GM23338 (cell line): Measurements from ENCODE around the gene NUMB. TPM values are rescaled to one million over a fixed set of nuclear protein-coding genes. Genes with fewer than 3 reads are reported as not detected.

Experiments used
- ATAC-seq: fragments of 200-7000 bp; cut with Tn5 transposase; 3 replicates; pipeline ENCODE4 v1.9.1; 2020
- DNase-seq: peaks from one replicate; pipeline ENCODE4 v3.0.0-alpha.2; 2015; ENCODE audit warnings: low spot score
- H2AFZ ChIP-seq: fragments of 200-600 bp; sonication (generic); 2 replicates; pipeline ENCODE4 v1.8.0; 2016; ENCODE audit warnings: antibody characterized with exemption, mild to moderate bottlenecking, moderate library complexity
- H3F3A ChIP-seq: fragments of 200-600 bp; sonication (generic); replicated peaks from 2 replicates; pipeline ENCODE4 v1.8.0; 2017; ENCODE audit warnings: antibody characterized with exemption, mixed run types, low read depth
- H3K27ac ChIP-seq: fragments of 200-600 bp; sonication (generic); 2 replicates; pipeline ENCODE4 v1.6.1; 2016; ENCODE audit warnings: low read depth
- H3K27me3 ChIP-seq: fragments of 200-600 bp; sonication (generic); 2 replicates; pipeline ENCODE4 v1.8.0; 2016; ENCODE audit warnings: mild to moderate bottlenecking, mixed run types, moderate library complexity; ENCODE audit not compliant: insufficient read depth
- H3K36me3 ChIP-seq: fragments of 200-600 bp; sonication (generic); 2 replicates; pipeline ENCODE4 v1.8.0; 2016; ENCODE audit warnings: mild to moderate bottlenecking; ENCODE audit not compliant: insufficient read depth
- H3K4me1 ChIP-seq: fragments of 200-600 bp; sonication (generic); 2 replicates; pipeline ENCODE4 v1.8.0; 2016; ENCODE audit warnings: mild to moderate bottlenecking, moderate library complexity; ENCODE audit not compliant: insufficient read depth
- H3K4me2 ChIP-seq: fragments of 200-600 bp; sonication (generic); 2 replicates; pipeline ENCODE4 v1.7.1; 2017; ENCODE audit warnings: mixed run types
- H3K4me3 ChIP-seq: fragments of 200-600 bp; sonication (generic); 2 replicates; pipeline ENCODE4 v1.6.1; 2016; ENCODE audit warnings: mixed run types
- H3K79me2 ChIP-seq: fragments of 200-600 bp; sonication (generic); replicated peaks from 2 replicates; pipeline ENCODE4 v1.8.0; 2017; ENCODE audit warnings: mild to moderate bottlenecking; ENCODE audit not compliant: insufficient read depth
- H3K9me2 ChIP-seq: fragments of 200-600 bp; sonication (generic); 2 replicates; pipeline ENCODE4 v1.8.0; 2017; ENCODE audit not compliant: insufficient read depth
- H4K20me1 ChIP-seq: fragments of 200-600 bp; sonication (generic); replicated peaks from 2 replicates; pipeline ENCODE4 v1.8.0; 2017; ENCODE audit warnings: mild to moderate bottlenecking; ENCODE audit not compliant: insufficient read depth
- H3K27ac Mint-ChIP-seq: 2 replicates; pipeline ENCODE4 v1.8.0; 2020; ENCODE audit warnings: inconsistent platforms, mild to moderate bottlenecking, moderate library complexity, mixed read lengths
- H3K27me3 Mint-ChIP-seq: 3 replicates; pipeline ENCODE4 v1.8.0; 2022; ENCODE audit warnings: low read depth, mild to moderate bottlenecking, moderate library complexity, mixed read lengths, inconsistent platforms; ENCODE audit not compliant: insufficient read depth, poor library complexity
- H3K36me3 Mint-ChIP-seq: 3 replicates; pipeline ENCODE4 v1.8.0; 2021; ENCODE audit warnings: low read depth, mild to moderate bottlenecking, inconsistent platforms, moderate library complexity, mixed read lengths
- H3K4me1 Mint-ChIP-seq: 3 replicates; pipeline ENCODE4 v1.8.0; 2020; ENCODE audit warnings: mild to moderate bottlenecking, inconsistent platforms, mixed read lengths
- H3K4me3 Mint-ChIP-seq: 3 replicates; pipeline ENCODE4 v1.8.0; 2021; ENCODE audit warnings: moderate library complexity, mild to moderate bottlenecking, inconsistent platforms, mixed read lengths
- H3K9me3 Mint-ChIP-seq: 3 replicates; pipeline ENCODE4 v1.8.0; 2020; ENCODE audit warnings: moderate library complexity, mild to moderate bottlenecking, inconsistent platforms, mixed read lengths
- CREB1 ChIP-seq: fragments of 250-450 bp; sonication (Bioruptor Pico); IDR thresholded peaks from 2 replicates; pipeline ENCODE4 v1.5.0; 2020; ENCODE audit warnings: low read depth, mild to moderate bottlenecking, moderate library complexity
- CTCF ChIP-seq, 2 experiments: fragments of 200-600 bp in 1 of 2; sonication (generic) in 1 of 2; conservative IDR thresholded peaks; 2 replicates each; pipeline versions ENCODE4 v1.5.1 to v1.6.1; 2016 to 2017; ENCODE audit warnings: antibody characterized with exemption in 2 of 2, low read depth in 2 of 2, mild to moderate bottlenecking in 2 of 2, moderate library complexity in 1 of 2
- ETS1 ChIP-seq: IDR thresholded peaks from 2 replicates; pipeline ENCODE4 v1.6.1; 2016; ENCODE audit warnings: antibody characterized with exemption
- EZH2 ChIP-seq: fragments of 200-600 bp; sonication (generic); IDR thresholded peaks from one replicate; pipeline ENCODE4 v1.8.0; 2017; ENCODE audit warnings: antibody characterized with exemption, mild to moderate bottlenecking, low read depth; ENCODE audit not compliant: unreplicated experiment
- JUNB ChIP-seq: IDR thresholded peaks from one replicate; pipeline ENCODE4 v1.6.1; 2016; ENCODE audit warnings: antibody characterized with exemption; ENCODE audit not compliant: unreplicated experiment
- POLR2AphosphoS5 ChIP-seq: IDR thresholded peaks from 2 replicates; pipeline ENCODE4 v1.6.1; 2016; ENCODE audit warnings: antibody characterized with exemption, low read depth
- STAT1 ChIP-seq: IDR thresholded peaks from one replicate; pipeline ENCODE4 v1.6.1; 2016; ENCODE audit warnings: antibody characterized with exemption; ENCODE audit not compliant: unreplicated experiment
- ZNF331 ChIP-seq: fragments of 250-450 bp; sonication (Bioruptor Pico); IDR thresholded peaks from 2 replicates; pipeline ENCODE4 v1.5.0; 2020; ENCODE audit warnings: low read depth, mild to moderate bottlenecking, moderate library complexity
- ZNF462 ChIP-seq: fragments of 250-450 bp; sonication (Bioruptor Pico); IDR thresholded peaks from 2 replicates; pipeline ENCODE4 v1.5.0; 2020; ENCODE audit warnings: mild to moderate bottlenecking, moderate library complexity
- polyA plus RNA-seq: library from polyadenylated mRNA; unstranded; fragments of >200 nt; fragmentation: Nextera tagmentation; extraction: Ambion mirVana; gene quantifications from 2 replicates; pipeline ENCODE4 v1.2.1, GENCODE V29; 2016
- total RNA-seq: library from RNA; depleted of rRNA; stranded (reverse); fragments of >200 nt; shearing (Covaris generic); gene quantifications from 2 replicates; pipeline ENCODE4 v1.2.3, GENCODE V29; 2014

The NUMB gene
- total and polyA plus RNA-seq, 2 experiments from 2014 or later = 32.1 to 36.7 TPM

GRCh38 chr14:73467377-73467776, 9.0 kb upstream of the NUMB start (continued):
- TF ChIP-seq ZNF462 (CRISPR knock-in tag) = no peak
- no peak for TF ChIP-seq CREB1 (CRISPR knock-in tag)
- TF ChIP-seq CTCF (conservative IDR thresholded peaks at IDR 0.05; ENCODE audit: low read depth in 2 of 2) = no peak

GRCh38 chr14:73466861-73467260, 8.5 kb upstream of the NUMB start:
- Histone ChIP-seq H3K79me2 (no peaks in the 10 kb centered on the region), H3K27me3 (no peaks in the 10 kb centered on the region), H4K20me1 (no peaks in the 10 kb centered on the region), H3K4me3 (no peak overlapping the region), H3K9me2 (no peaks in the 10 kb centered on the region), H2AFZ (peak overlapping the region; percentile 80), H3K36me3 (no peaks in the 10 kb centered on the region), H3K27ac (no peak overlapping the region), H3F3A (0 out of 2 replicates have a peak, but pooled peaks cover 2% of the 10 kb centered on the region), H3K4me2 (no peak overlapping the region), H3K4me1 (no peaks in the 10 kb centered on the region)
- no peak for ATAC-seq
- Mint-ChIP-seq H3K4me3 (no peak overlapping the region), H3K27ac (no peak overlapping the region), H3K4me1 (peaks cover 10% of the 10 kb centered on the region), H3K36me3 (no peaks in the 10 kb centered on the region), H3K27me3 (peaks cover 8% of the 10 kb centered on the region), H3K9me3 (no peaks in the 10 kb centered on the region)
- no peak for DNase-seq
- TF ChIP-seq CREB1 (CRISPR knock-in tag) (no peak), ETS1 (no peak), EZH2 (no peak), POLR2AphosphoS5 (no peak), STAT1 (no peak), ZNF331 (CRISPR knock-in tag) (no peak), JUNB (no peak)
